GM19463 (cell line): ENCODE data around the gene STOX1.
"Not testable (repeated sequence)": the region's sequence is repeated elsewhere in the genome, so short reads cannot be mapped to it uniquely, and the experiment has no call there.

Experiments used
- ATAC-seq: cut with Tn5 transposase; IDR thresholded peaks from one replicate; pipeline ENCODE4 v1.9.1; 2021; ENCODE audit warnings: mild to moderate bottlenecking, moderate library complexity; ENCODE audit not compliant: unreplicated experiment

STOX1 gene, protein sequence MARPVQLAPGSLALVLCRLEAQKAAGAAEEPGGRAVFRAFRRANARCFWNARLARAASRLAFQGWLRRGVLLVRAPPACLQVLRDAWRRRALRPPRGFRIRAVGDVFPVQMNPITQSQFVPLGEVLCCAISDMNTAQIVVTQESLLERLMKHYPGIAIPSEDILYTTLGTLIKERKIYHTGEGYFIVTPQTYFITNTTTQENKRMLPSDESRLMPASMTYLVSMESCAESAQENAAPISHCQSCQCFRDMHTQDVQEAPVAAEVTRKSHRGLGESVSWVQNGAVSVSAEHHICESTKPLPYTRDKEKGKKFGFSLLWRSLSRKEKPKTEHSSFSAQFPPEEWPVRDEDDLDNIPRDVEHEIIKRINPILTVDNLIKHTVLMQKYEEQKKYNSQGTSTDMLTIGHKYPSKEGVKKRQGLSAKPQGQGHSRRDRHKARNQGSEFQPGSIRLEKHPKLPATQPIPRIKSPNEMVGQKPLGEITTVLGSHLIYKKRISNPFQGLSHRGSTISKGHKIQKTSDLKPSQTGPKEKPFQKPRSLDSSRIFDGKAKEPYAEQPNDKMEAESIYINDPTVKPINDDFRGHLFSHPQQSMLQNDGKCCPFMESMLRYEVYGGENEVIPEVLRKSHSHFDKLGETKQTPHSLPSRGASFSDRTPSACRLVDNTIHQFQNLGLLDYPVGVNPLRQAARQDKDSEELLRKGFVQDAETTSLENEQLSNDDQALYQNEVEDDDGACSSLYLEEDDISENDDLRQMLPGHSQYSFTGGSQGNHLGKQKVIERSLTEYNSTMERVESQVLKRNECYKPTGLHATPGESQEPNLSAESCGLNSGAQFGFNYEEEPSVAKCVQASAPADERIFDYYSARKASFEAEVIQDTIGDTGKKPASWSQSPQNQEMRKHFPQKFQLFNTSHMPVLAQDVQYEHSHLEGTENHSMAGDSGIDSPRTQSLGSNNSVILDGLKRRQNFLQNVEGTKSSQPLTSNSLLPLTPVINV

DNA sequence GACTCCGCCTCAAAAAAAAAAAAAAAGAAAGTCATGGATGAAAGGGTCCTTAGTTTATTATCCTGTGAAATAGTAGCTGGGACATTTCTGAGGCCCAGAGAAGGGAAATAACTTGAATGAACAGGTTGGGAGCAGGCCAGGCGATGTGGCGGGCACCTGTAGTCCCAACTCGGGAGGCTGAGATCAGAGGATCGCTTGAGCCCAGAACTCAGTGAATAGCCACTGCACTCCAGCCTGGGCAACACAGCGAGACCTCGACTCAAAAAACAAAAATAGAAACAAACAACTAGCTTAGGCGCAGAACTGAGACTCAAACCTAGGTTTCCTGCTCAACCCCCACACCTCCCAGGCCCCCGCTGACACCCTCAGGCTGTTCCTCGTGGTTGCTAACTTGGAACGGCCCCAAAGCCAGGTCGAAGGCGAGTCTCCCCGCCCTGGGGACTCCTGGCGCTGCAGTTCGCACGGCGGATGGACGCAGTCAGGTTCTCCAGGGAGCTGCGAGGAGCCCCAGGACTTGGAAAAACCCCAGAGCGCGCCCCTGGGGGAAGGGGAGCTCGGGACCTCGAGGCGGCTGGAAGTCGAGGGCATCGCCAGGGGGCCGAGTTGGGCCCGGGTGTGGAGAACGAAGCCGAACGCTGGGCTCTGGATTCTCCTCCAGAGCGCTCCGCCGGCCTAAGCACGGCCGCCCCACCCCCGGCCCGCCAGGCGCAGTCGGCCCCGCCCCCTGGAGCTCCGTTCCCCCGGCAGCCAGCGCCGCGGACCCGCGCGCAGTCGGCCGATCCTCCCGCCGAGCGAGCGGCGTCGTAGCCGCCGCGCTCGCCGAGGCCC is at the start of gene STOX1:
Gene STOX1, plus strand, starts transcription at position 768 of the 828 bp plus-strand sequence. CDS start 93 bp downstream, outside the sequence.
- ATAC-seq = peak; percentile 59

DNA sequence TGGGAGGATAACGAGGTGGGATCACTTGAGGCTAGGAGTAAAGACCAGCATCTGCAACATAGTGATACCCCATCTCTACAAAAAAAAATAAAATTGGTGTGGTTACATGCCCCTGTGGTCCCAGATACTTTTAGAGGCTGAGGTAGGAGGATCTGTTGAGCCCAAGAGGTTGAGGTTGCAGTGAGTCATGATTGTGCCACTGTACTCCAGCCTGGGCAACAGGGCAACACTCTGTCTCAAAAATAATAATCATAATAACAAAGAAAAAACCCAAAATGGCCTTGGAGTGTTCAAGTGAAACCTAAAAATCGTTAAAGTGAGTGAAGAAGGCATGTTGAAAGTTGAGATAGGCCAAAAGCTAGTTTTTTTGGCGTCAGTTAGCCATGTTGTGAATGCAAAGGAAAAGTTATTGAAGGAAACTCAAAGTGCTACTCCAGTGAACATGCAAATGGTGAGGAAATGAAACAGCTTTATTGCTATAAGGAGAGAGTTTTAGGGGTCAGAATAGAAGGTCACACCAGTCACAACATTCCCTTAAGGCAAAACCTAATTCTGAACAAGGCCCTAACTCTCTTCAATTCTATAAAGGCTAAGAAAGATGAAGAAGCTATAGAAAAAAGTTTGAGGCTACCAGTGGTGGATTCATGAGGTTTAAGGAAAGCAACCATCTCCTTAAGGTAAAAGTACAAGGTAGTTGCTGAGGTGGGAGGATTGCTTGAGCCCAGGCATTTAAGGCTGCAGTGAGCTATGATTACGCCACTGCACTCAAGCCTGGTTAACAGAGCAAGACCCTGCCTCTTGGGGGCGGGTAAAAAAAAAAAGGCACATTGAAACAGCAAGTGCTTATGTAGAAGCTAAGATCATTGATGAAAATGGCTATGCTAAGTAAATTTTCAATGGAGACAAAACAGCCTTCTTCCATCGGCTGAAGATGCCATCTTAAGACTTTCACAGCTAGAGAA is 45.4 kb upstream of the STOX1 start:
- no peak for ATAC-seq

DNA sequence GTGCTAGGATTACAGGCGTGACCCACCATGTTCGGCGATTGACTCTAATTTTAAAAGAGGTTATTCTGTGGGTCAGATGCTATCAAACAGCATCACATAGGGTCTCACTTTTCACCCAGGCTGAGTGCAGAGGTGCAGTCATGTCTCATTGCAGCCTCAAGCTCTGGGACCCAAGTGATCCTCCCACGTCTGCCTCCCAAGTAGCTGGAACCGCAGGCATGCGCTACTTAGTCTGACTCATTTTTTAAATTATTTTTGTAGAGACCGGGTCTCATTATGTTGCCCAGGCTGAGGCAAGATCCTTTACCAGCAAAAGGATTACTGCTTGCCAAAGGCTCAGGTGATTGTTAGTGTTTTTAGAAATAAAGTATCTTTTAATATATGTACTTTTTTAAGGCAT is 42.9 kb upstream of the STOX1 start:
- no peak for ATAC-seq

DNA sequence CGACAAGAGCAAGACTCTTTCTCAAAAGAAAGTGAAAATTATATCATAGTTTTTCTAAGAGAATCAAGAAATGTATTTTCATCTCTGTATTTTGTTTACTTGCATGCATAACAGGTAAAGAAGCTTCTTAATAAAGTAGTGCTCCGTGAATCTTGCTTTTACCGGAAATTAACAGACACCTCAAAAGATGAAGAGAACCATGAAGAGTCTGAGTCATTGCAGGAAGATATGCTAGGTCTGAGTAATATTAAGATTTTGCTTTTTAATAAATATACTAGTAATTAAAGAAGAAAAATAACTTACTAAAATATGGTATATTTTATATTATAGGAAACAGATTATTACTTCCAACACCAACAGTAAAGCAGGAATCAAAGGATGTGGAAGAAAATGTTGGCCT is 39.5 kb upstream of the STOX1 start:
- ATAC-seq = no peak

DNA sequence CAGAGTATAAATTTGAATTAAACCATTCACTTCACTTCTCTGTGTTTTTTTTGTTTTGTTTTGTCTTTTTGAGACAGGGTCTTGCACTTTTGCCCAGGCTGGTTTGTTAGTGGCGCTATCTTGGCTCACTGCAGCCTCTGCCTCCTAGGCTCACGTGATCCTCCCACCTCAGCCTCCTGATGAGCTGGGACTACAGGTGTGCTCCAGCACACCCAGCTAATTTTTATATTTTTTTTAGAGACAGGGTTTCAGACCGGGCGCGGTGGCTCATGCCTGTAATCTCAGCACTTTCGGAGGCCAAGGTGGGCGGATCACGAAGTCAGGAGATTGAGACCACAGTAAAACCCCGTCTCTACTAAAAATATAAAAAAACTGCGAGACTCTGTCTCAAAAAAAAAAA is 36.9 kb upstream of the STOX1 start:
- no peak for ATAC-seq

DNA sequence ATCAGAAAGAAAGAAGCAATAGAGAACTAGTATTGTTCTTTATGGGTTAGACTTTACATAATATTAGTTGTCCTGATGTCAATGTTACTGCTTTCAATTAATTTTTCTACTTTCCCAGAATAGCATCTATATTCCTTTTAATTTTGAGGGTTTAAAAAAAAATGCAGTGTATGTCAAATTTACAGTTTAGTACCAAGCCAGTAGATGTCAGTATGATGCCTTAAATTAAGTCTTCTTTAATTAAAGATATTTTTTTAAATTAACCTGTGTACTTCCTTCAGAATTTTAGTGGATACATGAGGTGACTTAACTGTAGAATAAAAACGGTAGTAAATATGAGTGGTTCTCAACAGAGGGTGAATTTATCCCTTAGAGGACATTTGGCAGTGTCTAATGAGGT is 35.2 kb upstream of the STOX1 start:
- no peak for ATAC-seq

DNA sequence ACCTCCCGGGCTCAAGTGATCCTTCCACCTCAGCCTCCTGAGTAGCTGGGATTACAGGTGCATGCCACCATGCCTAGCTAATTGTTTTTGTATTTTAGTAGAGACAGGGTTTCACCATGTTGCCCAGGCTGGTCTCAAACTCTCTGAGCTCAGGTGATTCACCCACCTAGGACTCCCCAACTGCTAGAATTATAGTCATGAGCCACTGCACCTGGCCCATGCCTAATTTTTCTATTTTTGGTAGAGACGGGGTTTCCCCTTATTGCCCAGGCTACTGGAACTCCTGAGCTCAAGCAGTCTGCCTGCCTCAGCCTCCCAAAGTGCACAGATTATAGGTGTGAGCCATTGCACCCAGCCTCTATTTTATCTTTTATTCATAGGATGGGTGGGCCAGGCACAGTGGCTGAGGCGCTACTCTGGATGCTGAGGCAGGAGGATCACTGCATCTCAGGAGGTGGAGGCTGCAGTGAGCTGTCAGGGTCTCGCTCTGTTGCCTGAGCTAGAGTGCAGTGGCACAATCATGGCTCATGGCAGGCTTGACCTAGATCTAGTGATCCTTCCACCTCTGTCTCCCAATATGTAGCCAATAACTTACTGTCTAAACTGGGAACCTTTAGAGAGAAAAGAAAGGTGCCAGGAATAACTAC is 31.3 kb upstream of the STOX1 start:
- no peak for ATAC-seq

DNA sequence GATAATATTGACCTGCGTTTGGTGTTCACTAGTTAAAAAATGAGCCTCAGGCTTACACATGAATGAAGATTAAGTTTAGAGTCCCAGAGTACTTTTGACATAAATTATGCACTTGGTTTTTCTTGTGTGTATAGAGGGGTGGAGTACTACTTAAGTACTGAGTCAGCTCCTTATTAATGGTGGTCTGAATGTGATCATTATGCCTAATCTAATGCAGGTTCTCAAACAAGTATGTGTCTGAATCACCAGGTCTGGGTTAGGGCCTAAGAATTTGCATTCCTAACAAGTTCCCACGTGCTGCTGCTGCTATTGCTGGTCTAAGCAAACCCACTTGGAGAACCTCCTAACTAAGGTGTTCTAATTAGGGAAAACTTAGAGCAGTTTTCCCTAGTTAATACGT is 30.7 kb upstream of the STOX1 start:
- no peak for ATAC-seq

DNA sequence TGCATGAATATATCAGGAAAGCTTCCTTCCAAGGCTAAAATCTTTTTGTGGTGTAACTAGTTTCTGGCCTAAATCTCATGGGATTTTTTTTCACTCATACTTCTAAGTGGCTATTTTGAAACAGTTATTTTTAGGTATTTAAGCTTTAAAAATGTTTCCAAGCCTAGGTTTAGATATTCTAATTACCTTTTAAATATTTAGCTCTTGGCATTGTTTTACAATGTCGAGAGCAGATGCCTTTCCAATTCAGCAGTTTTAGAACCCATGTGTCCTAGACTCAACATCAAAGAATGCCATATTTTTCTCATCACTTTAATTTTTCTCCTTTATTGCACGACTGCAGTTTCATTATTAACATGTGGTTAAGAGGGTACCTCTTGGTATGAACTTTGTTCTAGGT is 27.1 kb upstream of the STOX1 start:
- no peak for ATAC-seq

DNA sequence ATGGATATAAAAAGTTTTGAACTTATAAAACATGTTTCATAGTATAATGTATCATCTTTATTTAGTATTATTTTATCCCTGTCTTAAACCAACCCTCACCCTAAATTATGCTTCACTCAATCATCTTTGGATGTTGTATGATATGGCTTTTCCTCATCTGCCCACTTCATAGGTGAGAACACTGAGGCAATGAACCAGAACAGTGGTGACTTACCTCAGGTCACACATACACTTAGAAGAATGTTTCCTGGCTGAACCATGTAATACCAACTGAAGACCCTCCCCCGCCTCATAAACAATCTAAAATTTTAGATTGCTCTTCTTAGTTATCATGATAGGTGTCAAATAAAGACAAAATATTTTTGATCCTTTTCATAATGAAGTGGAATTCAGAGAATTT is 22.6 kb upstream of the STOX1 start:
- no peak for ATAC-seq

DNA sequence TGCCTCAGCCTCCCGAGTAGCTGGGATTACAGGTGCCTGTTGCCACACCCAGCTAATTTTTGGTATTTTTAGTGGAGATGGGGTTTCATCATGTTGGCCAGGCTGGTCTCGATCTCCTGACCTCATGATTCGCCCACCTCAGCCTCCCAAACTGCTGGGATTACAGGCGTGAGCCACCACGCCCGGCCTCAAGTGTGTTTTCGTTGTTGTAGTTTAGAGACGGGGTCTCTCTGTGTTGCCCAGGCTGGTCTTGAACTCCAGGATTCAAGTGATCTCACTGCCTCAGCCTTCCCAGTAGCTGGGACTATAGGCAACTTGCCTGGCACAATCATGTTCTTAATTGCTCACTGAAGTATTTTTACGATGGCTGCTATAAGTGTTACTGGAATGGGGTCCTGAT is 16.5 kb upstream of the STOX1 start:
- ATAC-seq = not testable (repeated sequence)

DNA sequence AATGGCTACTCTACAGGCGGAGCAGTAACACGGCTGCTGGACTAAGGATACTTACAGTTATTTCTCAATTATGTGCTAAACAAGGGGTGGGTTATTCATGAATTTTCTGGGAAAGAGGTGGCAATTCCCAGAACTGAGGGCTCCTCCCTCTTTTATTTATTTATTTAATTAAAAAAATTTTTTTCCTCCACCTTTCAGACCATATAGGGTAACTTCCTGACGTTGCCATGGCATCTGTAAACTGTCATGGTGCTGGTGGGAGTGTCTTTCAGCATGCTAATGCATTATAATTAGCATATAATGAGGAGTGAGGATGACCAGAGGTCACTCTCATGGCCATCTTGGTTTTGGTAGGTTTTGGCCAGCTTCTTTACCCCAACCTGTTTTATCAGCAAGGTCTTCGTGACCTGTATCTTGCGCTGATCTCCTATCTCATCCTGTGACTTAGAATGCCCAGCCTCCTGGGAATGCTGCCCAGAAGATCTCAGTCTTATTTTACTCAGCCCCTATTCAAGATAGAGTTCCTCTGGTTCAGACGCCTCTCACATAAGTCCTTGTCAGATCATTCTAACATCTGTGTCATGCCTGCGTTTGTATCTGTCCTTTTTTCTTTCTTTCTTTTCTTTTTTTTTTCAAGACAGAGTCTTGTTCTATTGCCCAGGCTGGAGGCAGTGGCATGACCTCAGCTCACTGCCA is 15.9 kb upstream of the STOX1 start:
- no peak for ATAC-seq

DNA sequence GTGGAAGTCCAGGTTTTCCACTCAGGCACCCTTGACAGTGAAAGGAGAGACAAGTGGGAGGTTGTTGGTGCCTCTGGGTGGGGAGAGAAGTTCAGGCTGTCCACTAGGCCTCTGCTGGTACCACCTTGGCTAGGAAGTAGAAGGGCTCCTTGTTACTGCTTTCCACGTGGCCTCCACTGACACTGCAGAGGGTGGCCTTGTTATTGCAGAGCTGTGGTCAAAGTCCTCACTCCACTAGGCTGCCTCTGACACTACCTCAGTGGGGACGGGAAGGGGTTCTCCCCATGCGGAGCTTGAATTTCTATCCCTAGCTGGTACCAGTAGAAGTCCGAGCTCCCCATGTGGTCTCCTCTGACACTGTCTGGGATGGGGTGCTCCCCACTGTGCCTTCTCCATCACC is 14.9 kb upstream of the STOX1 start:
- ATAC-seq = no peak

DNA sequence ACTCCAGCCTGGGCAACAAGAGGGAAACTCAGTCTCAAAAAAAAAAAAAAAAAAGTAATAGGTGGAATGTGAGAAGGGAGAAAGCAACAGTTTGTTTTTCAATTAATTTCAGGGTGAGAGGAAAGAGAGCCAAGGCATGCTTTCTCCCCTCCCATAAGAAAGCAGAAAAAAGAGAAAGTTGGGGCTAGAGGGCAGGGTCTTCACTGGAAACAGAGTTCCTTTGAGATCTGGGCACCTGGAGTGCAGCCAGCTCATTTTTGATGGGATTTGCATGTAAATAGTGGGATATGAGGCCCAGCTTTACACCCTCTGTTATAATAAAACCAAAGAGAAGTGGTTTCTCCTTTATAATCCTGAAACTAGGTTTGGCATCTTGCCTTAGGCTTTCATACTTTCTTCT is 13.8 kb upstream of the STOX1 start:
- ATAC-seq = no peak

DNA sequence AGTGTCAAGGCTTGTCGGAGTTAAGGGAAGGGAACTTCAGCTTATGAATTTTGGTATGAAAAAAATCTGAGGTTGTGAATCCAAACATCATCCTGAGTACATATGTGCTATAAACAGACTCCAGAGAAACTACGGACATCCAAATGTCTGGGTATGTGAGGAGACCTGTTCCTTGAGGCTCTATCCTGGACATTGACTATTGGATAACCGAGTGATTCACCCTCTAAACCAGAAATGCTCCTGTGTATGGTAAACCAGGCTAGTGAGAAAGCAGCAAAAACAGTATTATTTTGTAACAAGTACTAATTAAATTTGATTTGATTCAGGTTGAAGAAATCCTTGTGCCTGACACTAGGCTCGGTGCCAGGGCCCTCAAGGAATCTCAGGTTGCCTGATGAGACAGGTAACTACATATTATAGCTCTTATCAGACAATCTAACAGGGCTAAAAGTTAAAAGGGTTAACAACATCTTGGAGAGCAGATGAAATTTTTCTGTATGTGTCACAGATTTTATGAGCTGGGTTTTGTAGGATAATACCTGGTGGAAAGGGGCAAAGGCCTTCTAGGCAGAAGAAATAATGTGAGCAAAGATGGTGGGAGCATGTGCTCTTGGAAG is 10.4 kb upstream of the STOX1 start:
- ATAC-seq = no peak

DNA sequence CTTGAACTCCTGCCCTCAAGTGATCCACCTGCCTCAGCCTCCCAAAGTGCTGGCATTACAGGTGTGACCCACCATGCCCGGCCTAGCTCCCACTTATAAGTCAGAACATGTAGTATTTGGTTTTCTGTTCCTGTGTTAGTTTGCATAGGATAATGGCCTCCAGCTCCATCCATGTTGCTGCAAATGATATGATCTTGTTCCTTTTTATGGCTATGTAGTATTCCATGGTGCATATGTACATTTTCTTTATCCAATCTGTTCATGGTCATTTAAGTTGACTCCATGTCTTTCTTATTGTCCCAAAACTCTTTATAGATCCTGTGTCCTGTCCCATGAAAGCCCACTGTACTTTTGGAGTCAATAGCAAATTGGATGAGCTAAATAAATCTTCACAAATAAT is 7.0 kb upstream of the STOX1 start:
- not testable (repeated sequence) for ATAC-seq

DNA sequence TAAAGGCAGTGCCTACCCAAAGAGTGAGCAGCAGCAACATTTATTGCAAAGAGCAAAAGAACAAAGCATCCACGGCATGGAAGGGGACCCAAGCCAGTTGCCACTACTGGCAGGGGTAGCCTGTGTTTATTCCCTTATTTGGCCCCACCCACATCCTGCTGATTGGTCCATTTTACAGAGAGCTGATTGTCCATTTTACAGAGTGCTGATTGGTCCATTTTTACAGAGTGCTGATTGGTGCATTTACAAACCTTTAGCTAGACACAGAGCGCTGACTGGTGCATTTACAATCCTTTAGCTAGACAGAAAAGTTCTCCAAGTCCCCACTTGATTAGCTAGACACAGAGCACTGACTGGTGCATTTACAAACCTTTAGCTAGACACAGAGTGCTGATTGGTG is 4.7 kb upstream of the STOX1 start:
- not testable (repeated sequence) for ATAC-seq

DNA sequence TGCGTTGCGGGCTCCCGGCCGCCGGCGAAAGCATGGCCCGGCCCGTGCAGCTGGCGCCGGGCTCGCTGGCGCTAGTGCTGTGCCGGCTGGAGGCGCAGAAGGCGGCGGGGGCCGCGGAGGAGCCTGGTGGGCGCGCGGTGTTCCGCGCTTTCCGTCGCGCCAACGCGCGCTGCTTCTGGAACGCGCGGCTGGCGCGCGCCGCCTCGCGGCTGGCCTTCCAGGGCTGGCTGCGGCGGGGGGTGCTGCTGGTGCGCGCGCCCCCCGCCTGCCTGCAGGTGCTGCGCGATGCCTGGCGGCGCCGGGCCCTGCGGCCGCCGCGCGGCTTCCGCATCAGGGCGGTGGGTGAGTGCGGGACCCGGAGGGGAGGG is 245 bp downstream of the STOX1 start:
- ATAC-seq = peak; percentile 34
